Kidney (tissue), 14 donors: ENCODE results near the gene ACTN4. TPM values are rescaled to one million over a fixed set of nuclear protein-coding genes. Genes with fewer than 3 reads are reported as not detected.

Experiments used
- DNase-seq, 5 donors: peaks; one replicate each; pipeline ENCODE4 v3.0.0-alpha.2; 2013 to 2020
- FAIRE-seq: peaks from 2 replicates; lab custom pipeline; 2012; peaks lifted over from hg19 to GRCh38; lab: Jason Lieb, UNC
- H3K27ac ChIP-seq, 2 donors: one replicate each; pipeline ENCODE4 v1.7.0; 2013; ENCODE audit warnings: low read depth in 2 of 2, low read length in 2 of 2, inconsistent platforms in 1 of 2
- H3K27me3 ChIP-seq: one replicate; pipeline ENCODE4 v1.7.1; 2013; ENCODE audit warnings: low read length, inconsistent platforms; ENCODE audit not compliant: control insufficient read depth, insufficient read depth
- H3K36me3 ChIP-seq, 3 donors: one replicate each; pipeline versions ENCODE4 v1.7.0 to v1.7.1; 2013; ENCODE audit warnings: low read length in 3 of 3, control low read depth in 1 of 3, inconsistent platforms in 1 of 3; ENCODE audit not compliant: insufficient read depth in 3 of 3, control insufficient read depth in 2 of 3
- H3K4me1 ChIP-seq, 3 donors: one replicate each; pipeline versions ENCODE4 v1.7.0 to v1.7.1; 2013; ENCODE audit warnings: low read length in 3 of 3, inconsistent platforms in 1 of 3, low read depth in 1 of 3; ENCODE audit not compliant: control insufficient read depth in 2 of 3, insufficient read depth in 2 of 3
- H3K4me3 ChIP-seq, 3 donors: one replicate each; pipeline versions ENCODE4 v1.7.0 to v1.8.1; 2013; ENCODE audit warnings: low read length in 3 of 3, control low read depth in 1 of 3, inconsistent platforms in 1 of 3
- H3K9ac ChIP-seq, 3 donors: one replicate each; pipeline versions ENCODE4 v1.7.0 to v1.7.1; 2013; ENCODE audit warnings: low read length in 3 of 3, control low read depth in 1 of 3, inconsistent platforms in 1 of 3
- H3K9me3 ChIP-seq, 3 donors: one replicate each; pipeline versions ENCODE4 v1.7.0 to v1.7.1; 2013; ENCODE audit warnings: low read length in 3 of 3, control low read depth in 1 of 3, inconsistent platforms in 1 of 3; ENCODE audit not compliant: control insufficient read depth in 2 of 3, insufficient read depth in 1 of 3
- intact Hi-C: fragments of 100-400 bp; cut with DNase I; formaldehyde crosslinking; loops from one replicate; pipeline ENCODE4 v1.11.1; 2022
- polyA plus RNA-seq: library from polyadenylated mRNA; stranded (reverse); fragments of 350-450 nt; fragmentation: Illumina TruSeq; extraction: RNeasy Lipid Tissue Mini Kit (QIAGEN cat#74804); gene quantifications from one replicate; pipeline ENCODE4 v1.2.3, GENCODE V29; 2014; ENCODE audit warnings: low read depth, low replicate concordance; ENCODE audit not compliant: insufficient read depth
- total RNA-seq: library from RNA; stranded (reverse); fragmentation: NEBNext Ultra II Directional; extraction: Animal tissue kit (Norgen Biotek cat#: 25700); gene quantifications from one replicate; pipeline ENCODE4 v1.2.1, GENCODE V29; 2021
- TF ChIP-seq, protein P1 (sequence below): IDR thresholded peaks from 3 replicates; pipeline ENCODE4 v1.5.1; 2012; ENCODE audit warnings: mild to moderate bottlenecking, moderate library complexity, borderline replicate concordance; ENCODE audit not compliant: insufficient read depth; ENCODE audit errors: extremely low read depth
- donor health status: control.
- donor health status: control.
- donor health status: control.
- donor health status: control.
- donor health status: control.
- donor health status: DM: yes; HTN: yes; CAD: no.
- donor health status: Normal renal cell carcinoma (clear cell type).

ACTN4 gene
- total and polyA plus RNA-seq, 2 donors from 2014 or later: 231 to 606 TPM

GRCh38 chr19:38725469-38726283 is 78.2 kb downstream of the ACTN4 start:
- H3K9me3 ChIP-seq: no peaks in the 10 kb centered on the region
- TF ChIP-seq, protein P1, sequence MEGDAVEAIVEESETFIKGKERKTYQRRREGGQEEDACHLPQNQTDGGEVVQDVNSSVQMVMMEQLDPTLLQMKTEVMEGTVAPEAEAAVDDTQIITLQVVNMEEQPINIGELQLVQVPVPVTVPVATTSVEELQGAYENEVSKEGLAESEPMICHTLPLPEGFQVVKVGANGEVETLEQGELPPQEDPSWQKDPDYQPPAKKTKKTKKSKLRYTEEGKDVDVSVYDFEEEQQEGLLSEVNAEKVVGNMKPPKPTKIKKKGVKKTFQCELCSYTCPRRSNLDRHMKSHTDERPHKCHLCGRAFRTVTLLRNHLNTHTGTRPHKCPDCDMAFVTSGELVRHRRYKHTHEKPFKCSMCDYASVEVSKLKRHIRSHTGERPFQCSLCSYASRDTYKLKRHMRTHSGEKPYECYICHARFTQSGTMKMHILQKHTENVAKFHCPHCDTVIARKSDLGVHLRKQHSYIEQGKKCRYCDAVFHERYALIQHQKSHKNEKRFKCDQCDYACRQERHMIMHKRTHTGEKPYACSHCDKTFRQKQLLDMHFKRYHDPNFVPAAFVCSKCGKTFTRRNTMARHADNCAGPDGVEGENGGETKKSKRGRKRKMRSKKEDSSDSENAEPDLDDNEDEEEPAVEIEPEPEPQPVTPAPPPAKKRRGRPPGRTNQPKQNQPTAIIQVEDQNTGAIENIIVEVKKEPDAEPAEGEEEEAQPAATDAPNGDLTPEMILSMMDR: no peak
- FAIRE-seq (no peak), DNase-seq (no peak)
- H3K27me3 ChIP-seq: no peaks in the 10 kb centered on the region
- intact Hi-C loops: no loop called here
- peaks cover 0 to 24% (median 0%) of the 10 kb centered on the region in 3 donors for H3K4me1 ChIP-seq
- H3K36me3 ChIP-seq: peaks cover 3 to 68% (median 43%) of the 10 kb centered on the region in 3 donors
- H3K9ac ChIP-seq: no peak overlapping the region
- H3K27ac ChIP-seq: no peak overlapping the region
- H3K4me3 ChIP-seq: no peak overlapping the region

GRCh38 chr19:38726284-38726673 is 78.8 kb downstream of the ACTN4 start:
- Histone ChIP-seq H3K4me1 (peaks cover 0 to 27% (median 0%) of the 10 kb centered on the region in 3 donors), H3K36me3 (peaks cover 3 to 68% (median 41%) of the 10 kb centered on the region in 3 donors), H3K4me3 (no peak overlapping the region), H3K27me3 (no peaks in the 10 kb centered on the region), H3K9me3 (no peaks in the 10 kb centered on the region), H3K9ac (peak overlapping the region in 1 of 3 donors; percentile 29), H3K27ac (no peak overlapping the region)
- TF ChIP-seq, protein P1: no peak
- intact Hi-C loops: no loop called here
- no peak for DNase-seq
- no peak for FAIRE-seq

GRCh38 chr19:38726761-38727301 is 79.4 kb downstream of the ACTN4 start:
- no peak for FAIRE-seq
- TF ChIP-seq, protein P1: no peak
- intact Hi-C loops: no loop called here

More at GRCh38 chr19:38726761-38727301, 79.4 kb downstream of the ACTN4 start:
- H3K4me1 ChIP-seq: peaks cover 0 to 27% (median 4%) of the 10 kb centered on the region in 3 donors
- peak overlapping the region in 1 of 3 donors; percentile 29 for H3K9ac ChIP-seq
- peak overlapping the region; percentile 26 to 71 for H3K27ac ChIP-seq
- no peaks in the 10 kb centered on the region for H3K9me3 ChIP-seq
- peak in 1 of 5 donors; percentile 78 for DNase-seq
- H3K4me3 ChIP-seq: no peak overlapping the region
- no peaks in the 10 kb centered on the region for H3K27me3 ChIP-seq
- peaks cover 3 to 62% (median 35%) of the 10 kb centered on the region in 3 donors for H3K36me3 ChIP-seq
